Measurements from ENCODE around the gene PRKCQ.

Gene PRKCQ

DNA sequence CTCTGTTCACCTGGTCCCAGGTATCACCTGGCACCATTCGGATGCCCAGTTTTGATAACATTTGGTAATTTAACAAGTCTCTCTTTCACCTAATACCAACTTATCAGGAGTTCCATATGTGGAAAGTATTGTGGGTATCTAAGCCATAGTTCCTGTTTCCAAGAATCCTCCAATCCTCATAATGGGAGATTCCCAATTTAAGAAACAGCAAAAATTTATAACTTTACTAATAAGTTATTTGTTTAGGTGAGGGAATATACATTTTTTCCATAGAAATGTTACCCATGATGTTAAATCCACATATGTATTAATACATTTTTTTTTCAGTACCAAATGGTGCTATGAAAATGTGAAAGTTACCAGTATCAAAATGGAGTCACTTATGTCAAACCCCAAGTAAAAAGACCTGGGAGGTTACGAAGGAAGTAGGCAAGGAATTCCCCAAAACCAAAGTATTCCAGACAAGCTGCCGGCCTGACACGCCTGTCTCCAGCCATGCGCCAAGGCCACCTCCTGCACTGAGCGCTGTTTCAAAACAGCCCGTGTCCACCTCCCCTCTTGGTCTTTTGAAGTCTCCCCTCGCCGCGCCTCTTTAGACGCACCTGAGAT is 44.8 kb downstream of the PRKCQ start:
- no peak for DNase-seq (ENCODE audit: low read depth, low spot score)
- H3K4me3 ChIP-seq (ENCODE audit: low read length): no peak overlapping the region

DNA sequence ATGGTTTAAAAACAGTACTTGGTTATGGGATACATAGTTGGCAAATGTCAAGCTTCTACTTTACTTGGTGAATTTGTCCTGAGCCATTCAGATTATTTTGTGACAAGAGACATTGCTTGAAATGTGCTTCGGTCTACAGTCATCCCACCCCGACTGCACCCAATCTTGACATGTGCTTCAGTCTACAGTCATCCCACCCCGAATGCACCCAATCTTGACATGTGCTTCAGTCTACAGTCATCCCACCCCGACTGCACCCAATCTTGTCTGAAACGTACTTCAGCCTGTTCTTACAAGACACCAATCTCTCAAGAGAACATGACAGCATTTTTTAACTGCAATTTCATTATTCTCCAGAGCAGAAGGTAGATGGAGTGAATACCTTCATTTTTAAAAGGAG is 47.8 kb downstream of the PRKCQ start:
- no peak overlapping the region for H3K4me3 ChIP-seq (ENCODE audit: low read length)

DNA sequence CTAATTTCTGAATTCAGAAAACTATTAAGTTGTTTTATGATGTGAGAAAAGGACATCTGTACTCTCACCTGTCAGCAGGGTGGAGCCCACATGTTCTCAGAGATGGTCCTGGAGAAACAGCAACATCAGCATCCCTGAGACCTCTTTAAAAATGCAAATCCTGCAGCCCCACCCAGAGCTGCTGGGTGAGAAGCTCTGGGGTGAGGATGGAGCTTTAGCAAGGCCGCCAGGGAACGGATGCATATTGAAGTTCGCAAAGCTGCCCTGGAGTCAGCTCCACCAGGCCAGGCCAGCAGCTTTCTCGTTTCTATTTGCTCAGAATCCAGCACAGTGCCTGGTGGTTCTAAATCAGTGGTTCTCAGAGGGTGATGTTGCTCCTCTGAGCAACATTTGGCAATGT is 49.1 kb downstream of the PRKCQ start:
- H3K4me3 ChIP-seq (ENCODE audit: low read length): no peak overlapping the region
- no peak for DNase-seq (ENCODE audit: low read depth, low spot score)

More for the DNA sequence above, 47.8 kb downstream of the PRKCQ start:
- DNase-seq (ENCODE audit: low read depth, low spot score): no peak

DNA sequence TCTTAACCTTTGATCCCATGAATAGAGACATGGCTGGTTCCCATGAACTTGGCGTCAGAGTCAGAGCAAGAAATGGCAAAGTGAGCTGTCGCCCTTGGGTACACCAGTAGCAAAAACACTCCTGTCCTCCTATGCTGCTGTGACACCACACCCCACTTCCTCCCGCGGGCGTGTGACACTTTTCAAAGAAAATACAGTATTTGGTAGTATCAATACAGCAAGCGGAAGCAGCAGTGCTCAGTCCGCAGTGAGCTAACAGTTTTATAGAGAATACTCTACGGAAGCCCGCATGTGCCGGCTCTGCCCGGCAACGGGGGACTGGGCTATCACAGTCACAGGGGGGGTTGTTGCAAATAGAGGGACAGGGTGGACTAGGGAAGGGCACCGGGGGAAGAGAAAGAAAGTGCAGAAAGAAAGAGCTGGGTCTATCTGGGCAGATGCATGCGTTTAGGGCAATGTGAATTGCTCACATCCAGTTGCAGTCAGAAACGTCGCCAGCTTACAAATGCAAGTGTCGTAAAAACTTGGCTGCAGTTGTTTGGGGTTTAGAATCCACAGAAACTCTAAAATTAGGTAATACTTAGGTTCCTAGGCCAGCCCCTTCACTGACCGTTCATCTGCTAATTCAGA is 49.8 kb downstream of the PRKCQ start:
- DNase-seq (ENCODE audit: low read depth, low spot score): peak; percentile 71
- peak overlapping the region; percentile 30 for H3K4me3 ChIP-seq (ENCODE audit: low read length)

DNA sequence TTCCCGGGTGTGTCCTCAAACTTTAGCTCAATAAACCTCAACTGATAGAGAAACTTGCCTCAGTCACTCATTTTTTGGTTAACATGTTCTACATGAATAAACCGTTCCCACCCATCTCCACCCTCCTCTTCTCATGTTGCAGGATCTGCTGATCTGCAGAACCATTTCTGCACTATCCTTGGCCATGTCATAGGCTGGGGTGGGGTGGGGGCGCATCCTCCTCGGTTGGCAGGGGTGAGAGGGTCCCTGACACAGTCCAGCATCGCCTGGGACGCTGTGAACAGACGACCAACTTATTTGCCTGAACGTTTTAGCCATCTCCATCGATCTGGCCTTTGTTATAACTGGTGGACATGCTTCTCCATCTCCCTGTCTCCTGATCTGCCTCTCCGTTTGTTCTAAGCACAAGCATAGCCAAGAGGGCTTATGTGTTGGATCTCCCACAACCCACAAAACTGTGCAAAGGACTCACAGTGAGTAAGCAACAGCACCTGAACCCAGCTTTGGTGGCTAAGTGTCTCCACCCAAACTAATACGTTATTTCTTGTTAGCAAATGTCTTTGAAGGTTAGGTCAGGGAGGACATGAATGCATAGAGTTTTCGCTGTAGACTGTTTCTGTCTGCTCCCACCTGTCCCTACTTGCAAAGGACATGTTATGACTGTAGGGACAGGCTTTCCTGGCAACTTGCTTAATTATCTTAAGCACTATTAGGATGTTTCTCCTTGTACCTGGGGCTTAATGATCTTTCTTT is 51.7 kb downstream of the PRKCQ start:
- H3K4me3 ChIP-seq (ENCODE audit: low read length): no peak overlapping the region
- no peak for DNase-seq (ENCODE audit: low read depth, low spot score)

DNA sequence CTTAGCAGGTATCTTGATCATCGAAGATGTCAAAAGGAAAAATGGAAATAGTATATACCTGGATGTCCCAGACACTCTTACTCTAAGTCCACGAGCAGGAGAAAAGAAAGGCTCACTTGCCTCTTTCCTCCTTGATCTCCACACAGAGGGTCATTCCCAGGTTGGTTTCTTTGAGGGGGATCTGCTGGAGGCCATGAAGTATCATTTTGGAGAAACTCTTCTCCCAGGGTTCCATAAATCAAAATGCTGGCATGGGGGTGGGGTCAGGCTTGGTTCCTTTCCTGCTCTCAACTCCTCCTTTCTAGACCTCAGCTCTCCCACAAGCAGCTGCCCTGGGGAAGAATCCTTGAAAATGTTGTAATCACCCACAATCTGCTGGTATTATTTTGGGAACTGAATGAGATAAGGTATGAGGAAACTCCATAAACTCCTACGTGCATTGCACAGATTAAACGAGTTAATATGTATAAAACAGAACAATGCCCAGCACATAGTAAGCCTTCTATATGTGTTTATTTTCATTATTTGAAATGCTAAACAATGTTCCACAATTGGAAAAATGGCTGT is 54.4 kb downstream of the PRKCQ start:
- DNase-seq (ENCODE audit: low read depth, low spot score): no peak
- H3K4me3 ChIP-seq (ENCODE audit: low read length): no peak overlapping the region

DNA sequence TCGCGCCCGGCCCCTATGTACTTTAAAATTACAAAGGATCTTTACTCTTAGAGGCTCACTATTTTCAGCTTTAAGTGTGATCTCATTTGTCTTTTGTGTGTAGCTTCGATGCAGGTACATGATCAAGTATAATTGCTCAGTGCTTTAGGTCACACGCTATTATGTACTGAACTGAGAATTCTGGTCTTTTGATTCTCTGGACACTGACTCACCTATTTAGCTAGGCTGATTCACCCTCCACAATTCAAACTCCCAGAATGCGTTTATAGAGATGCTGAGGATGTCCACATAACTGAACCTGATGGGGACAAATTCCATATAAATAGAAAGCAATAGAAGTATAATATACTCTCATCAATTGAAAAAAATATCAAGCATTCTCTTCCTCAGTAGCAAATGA is 57.8 kb downstream of the PRKCQ start:
- no peak for DNase-seq (ENCODE audit: low read depth, low spot score)
- no peak overlapping the region for H3K4me3 ChIP-seq (ENCODE audit: low read length)

DNA sequence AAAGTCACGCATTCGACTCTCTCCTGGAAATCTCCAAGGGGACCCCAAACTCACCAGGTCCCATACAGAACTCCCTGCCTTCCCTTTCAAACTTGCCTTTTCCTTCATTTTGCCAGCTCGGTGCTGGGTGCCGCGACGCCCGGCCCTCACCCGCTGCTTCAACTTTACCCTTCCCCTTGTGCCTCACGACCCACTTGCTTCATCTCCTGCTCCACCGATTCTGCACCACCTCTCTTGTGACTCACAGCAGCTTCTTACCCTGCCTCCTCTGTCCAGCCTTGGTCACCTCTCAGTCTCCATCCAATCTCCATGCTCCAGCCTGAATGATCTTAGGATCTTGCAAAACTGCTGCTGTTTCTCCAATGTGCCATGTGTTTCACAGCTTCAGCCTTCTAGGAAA is 59.9 kb downstream of the PRKCQ start:
- DNase-seq (ENCODE audit: low read depth, low spot score): no peak

DNA sequence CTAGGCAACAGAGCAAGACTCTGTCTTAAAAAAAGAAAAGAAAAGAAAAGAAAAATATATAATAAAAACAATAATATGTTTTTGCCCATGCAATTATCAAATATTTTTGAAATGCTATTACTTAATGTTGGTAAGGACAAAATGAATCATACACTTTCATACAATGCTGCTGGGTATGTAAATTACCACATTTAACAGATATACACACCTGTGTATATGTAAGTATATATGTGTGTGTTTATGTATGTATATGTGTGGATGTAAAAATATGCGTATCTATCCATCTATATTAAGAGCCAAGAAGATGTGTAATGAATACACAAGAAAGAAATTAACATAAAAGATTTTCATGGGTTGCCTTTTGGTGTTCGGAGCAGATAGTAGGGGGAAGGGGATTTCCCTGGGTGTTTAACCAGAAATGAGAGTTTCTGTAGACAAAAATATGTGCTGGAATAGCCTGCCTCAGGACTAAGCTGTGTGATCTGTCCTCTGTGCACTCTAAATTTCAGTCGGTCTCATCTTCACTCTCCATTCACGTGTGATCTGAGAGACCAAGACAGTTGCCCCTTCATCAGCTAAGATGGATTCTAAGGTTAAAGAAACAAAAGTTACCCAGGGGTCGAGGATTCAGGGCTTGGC is 61.2 kb downstream of the PRKCQ start:
- no peak for DNase-seq (ENCODE audit: low read depth, low spot score)
- no peak overlapping the region for H3K4me3 ChIP-seq (ENCODE audit: low read length)

More for the DNA sequence above, 59.9 kb downstream of the PRKCQ start:
- no peak overlapping the region for H3K4me3 ChIP-seq (ENCODE audit: low read length)

DNA sequence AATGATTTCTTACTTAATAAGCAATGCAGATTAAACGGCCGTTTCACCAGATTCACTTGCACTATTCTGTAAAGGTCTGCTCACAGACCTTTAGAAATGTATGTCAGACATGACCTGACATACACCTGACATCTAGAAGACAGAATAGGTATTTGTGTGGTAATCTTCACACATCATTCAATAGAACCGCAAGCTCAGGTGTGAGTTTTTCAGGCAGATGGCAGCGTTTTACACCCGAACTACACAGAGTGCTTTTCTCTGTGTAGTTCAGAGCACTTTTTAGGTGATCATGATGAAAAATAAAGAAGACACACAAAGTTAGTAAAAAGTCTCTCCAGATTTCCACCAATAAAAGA is 63.2 kb downstream of the PRKCQ start:
- no peak for DNase-seq (ENCODE audit: low read depth, low spot score)
- H3K4me3 ChIP-seq (ENCODE audit: low read length): no peak overlapping the region

DNA sequence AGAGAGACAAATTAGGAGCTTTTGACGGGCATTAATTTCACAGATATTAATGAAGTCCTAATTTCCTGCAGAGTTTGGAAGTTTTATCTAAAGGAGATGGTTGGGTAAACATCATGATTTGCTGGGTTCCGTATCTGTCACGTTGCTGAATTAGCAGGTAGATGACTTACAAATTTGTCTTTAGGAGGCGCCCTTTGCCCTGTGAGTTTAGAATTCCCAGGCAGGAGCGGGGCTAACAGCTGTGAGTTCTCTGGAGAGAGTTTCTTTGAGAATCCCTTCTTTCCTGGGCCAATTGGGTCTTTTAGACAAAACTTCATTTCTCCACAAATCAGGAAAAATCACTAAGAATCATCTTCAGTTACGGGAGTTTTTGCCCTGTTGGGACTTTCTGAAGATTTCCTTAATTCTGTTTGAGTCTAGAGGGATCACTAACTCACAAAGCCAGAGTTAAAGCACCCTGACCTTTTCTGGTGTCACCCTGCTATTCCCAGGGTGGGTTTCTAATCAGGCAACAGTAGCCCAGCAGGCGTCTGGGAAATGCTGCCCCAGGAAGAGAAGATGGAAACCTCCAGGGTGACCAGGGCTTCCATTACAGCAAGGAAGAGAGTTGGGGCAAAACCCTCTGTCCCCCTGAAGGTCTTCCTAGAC is 63.7 kb downstream of the PRKCQ start:
- DNase-seq (ENCODE audit: low read depth, low spot score): no peak

DNA sequence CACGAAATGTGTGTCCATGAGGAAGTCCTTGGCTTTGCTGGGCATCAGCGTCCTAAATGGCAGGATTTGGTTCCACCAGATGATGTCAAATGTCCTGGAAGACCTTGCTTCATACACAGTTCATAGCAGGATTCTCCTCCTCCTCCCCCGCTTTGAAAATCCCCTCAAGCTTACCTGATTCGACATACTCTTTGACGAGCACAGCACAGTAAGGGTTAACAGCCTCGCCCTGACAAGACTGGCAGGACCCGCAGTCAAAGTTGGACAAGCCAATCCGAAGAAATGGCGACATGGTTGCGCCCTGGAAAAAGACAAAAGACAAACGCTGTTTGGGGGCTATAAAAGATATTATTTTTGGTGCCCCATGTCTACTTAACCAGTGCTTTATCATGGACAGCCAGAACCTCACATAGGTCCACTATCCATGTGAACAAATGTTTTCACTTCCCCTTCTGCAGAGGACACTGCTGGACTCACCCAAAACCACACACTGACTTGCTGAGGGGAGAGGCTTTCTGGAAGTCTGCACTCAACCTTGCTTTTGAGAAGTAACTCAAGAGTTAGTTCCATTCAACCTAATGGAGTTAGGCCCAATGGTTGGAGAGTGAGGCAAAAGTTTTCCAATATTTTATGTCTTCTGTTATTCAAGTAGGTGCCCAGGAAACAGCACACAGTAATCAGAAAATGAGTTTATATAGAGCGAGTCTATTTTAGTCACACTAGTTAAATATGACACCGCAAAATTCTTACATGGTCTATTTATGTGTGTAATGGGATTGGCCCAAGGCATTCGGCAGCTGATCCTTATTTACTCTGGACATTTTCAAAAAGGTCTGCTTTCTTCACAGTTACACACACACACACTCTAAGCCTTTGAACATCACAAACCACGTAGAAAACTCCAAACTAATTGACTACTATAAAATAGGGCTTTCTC is 65.0 kb downstream of the PRKCQ start:
- no peak overlapping the region for H3K4me3 ChIP-seq (ENCODE audit: low read length)
- DNase-seq (ENCODE audit: low read depth, low spot score): no peak

More for the DNA sequence above, 63.7 kb downstream of the PRKCQ start:
- no peak overlapping the region for H3K4me3 ChIP-seq (ENCODE audit: low read length)

DNA sequence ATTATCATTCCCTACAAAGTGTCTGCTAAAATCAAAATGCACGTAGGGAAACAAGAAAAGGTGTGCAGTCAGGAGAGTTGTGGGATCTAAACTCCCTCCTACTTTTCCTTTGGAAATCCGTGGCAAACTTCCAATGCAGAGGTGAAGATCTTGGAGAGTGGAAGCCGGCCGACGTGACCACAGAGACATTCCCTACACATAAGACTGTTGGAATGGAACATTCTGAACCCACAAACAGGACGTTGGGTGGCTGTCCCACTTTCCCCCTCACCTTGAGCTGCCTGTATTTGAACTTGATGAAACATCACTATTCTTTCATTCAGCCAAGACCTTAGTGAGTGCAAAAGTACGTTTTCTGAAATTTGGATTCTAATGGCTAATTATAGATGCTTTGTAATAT is 65.9 kb downstream of the PRKCQ start:
- no peak overlapping the region for H3K4me3 ChIP-seq (ENCODE audit: low read length)
- DNase-seq (ENCODE audit: low read depth, low spot score): no peak

DNA sequence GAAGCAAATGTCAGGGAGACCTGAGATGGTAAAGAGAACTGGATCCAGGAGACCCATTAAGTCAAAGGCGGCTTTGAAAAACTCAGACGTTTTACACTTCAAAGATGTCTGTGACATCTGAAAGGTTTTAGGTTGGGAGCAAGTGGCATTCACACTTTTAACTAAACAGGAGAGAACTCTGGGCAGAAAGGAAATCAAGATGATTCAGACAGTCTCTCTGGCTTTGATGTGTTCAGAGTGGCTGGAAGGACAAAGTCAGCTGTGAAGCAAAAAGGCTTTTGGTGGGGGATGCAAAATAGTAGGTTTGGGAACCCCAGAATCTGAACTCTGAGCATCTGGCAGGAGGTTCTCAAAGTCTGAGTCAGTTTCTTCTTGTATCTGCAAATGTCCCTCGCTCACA is 66.6 kb downstream of the PRKCQ start:
- H3K4me3 ChIP-seq (ENCODE audit: low read length): no peak overlapping the region
- peak; percentile 79 for DNase-seq (ENCODE audit: low read depth, low spot score)

DNA sequence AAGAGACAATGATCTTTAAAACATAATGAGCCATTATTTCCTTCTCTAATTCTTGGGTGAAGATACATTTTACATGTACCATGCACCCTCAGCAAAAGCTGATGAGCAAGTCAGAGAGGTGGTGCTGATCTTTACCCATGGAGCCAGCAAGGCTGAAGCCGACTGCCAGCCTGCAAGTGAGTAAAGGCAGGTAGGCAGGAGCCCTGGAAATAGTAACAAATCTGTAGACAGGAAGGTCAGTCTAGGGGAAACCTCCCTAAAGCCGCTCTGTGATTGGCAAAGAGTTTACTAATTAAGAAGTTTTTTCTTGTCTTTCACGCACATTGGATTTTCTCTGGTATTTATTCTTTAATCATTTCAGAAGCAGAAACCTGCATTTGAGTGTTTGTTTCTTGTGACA is 67.9 kb downstream of the PRKCQ start:
- DNase-seq (ENCODE audit: low read depth, low spot score): no peak

DNA sequence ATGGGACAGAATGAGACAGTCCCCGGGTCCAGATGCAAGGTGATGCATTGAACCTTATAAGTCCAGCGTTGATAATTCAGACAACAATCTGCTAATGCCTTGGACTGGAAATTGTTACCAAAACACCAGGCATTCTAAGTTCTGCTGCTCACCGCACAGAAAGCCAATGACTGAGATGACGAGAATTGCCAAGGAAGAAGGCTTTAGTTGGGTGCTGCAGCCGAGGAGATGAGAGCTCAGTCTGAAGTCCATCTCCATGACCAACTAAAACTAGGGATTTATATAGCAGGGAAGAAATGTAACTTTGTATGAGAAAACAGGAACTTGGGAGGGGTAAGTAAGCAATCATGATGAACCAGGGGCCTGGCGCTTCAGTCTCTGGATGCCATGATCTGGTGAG is 68.7 kb downstream of the PRKCQ start:
- DNase-seq (ENCODE audit: low read depth, low spot score): no peak
- H3K4me3 ChIP-seq (ENCODE audit: low read length): no peak overlapping the region

More for the DNA sequence above, 67.9 kb downstream of the PRKCQ start:
- H3K4me3 ChIP-seq (ENCODE audit: low read length): no peak overlapping the region

DNA sequence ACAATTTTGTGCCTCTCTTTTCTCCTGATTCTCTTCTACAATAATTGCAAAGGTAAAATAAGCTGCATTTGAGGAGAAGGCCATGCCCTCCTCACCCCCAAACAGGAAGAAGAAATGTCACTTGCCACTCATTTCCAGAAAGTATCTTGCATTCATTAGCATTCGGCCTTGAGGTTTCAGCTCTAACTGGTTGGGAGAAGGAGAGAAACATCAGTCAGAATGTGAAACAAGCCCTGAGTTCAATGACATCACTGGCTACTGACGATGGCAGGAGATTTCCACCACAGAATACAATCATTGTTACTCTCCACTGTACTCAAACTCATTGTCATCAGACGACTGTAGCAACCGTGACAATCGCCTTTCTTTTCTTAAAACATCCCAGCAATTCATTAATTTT is 72.8 kb downstream of the PRKCQ start:
- DNase-seq (ENCODE audit: low read depth, low spot score): no peak
- no peak overlapping the region for H3K4me3 ChIP-seq (ENCODE audit: low read length)

DNA sequence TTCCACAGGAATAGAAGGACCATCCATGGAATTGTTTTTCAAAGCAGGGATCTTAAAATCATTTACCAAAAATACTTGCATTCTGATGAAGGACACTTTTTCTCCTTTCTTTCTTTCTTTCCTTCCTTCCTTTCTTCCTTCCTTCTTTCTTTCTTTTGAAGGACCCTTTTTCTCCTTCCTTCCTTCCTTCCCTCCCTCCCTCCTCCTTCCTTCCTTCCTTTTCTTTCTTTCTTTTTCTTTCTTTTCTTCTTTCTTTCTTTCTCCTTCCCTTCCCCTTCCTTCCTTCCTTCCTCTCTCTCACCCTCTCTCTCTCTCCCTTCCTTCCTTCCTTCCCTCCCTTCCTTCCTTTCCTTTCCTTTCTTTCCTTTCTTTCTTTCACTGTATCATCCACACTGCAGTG is 74.8 kb downstream of the PRKCQ start:
- no peak for DNase-seq (ENCODE audit: low read depth, low spot score)
- H3K4me3 ChIP-seq (ENCODE audit: low read length): no peak overlapping the region
